ENCODE data around the gene RBMXL3. TPM values are rescaled to one million over a fixed set of nuclear protein-coding genes. Genes with fewer than 3 reads are reported as not detected.

Gene RBMXL3
- not detected in 2 replicates for total RNA-seq

GRCh38 chrX:115189110-115189509, at the start of gene RBMXL3:
Gene RBMXL3 (plus strand): TSS chrX:115189410. CDS start chrX:115189442, 32 bp downstream.

DNA sequence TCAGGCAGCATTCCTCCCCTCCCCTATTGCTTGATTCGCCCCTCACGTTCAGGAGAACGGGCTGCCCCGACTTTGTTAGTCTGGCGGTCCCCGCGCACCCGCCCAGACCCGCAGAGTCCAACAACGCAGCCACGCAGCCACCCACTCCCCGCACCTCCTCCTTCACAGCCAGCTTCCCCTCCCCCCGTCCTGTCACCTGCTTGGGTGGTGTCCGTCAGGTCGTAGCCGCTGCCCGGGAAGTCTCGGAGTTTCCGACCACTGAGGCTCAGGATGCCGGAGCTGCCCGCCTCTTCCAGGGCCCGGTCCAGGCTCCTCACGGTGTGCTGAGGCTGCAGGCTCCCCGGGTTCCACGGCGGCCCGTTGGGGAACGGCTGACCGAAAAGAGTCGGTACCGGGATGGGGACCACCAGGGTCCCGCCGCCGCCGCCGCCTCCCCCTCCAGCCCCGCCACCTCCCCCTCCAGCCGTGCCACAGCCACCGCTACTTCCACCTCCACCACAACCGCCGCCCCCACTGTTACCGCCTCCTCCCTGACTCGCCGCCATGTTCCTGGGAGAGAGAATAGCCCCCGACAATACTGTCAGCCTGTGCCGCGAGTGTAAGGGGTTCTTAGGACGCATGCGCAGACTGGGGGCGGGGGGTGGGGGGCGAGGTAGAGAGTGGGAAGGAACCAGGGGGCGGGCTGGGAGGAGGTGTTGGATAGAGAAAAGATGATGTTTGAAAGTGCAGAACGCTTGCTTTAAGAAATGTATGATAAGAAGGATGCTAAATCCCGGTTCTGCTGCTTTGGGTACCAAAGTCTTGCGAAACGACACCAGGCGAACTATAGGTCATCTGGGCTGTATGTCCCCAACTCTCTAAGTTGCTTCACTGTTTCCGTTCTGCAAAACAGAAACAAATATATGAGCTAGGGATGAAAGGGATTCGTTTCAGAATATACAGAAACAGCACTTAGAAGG, 44.6 kb downstream of the RBMXL3 start, which contains the start of gene LRCH2:
TSS of gene LRCH2 (minus strand) at position 600 of the 959 bp plus-strand sequence. CDS start at position 545, 55 bp downstream.

Other genes with a start within 250 kb of the RBMXL3 start
- 2.2 and 6.2 TPM in 2 replicates for gene IL13RA2, start 171.8 kb upstream of the RBMXL3 start, total RNA-seq
- 0.04 TPM in 1 of 2 replicates, not detected in the other for gene LRCH2, start 44.7 kb downstream of the RBMXL3 start, total RNA-seq
- gene LUZP4, start 100.3 kb downstream of the RBMXL3 start, total RNA-seq, result not detected in 2 replicates

Measured in hair follicular keratinocyte (primary cell).